CD4-positive, alpha-beta T cell treated with Interleukin-17A for 4 hours (primary cell): Measurements from ENCODE around the gene CTAG1A.
"Not testable (repeated sequence)": the region's sequence is repeated elsewhere in the genome, so short reads cannot be mapped to it uniquely, and the experiment has no call there.

ENCODE experiments used
- DNase-seq: peaks from one replicate; pipeline ENCODE4 v3.0.0-alpha.2; 2020; ENCODE audit warnings: mixed read lengths

The CTAG1A gene

DNA sequence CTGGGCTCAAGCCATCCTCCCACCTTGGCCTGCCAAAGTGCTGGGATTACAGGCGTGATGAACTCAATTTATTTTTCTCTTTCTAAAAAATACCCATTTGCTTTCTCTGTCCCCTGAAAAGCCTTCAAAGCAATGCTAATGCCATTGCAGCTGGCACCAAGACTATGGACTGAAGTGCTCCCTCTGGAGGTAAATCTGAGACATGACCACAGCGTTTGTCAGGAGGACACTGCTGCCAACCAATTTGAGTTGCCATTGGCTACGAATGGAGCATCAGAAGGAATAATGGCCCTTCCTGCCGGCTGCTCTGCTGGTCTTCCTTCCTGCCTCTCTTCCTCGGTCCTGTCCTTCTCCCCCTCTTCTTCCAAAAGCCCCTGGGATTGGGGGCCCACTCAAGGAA, 9.9 kb upstream of the CTAG1A start:
- DNase-seq: not testable (repeated sequence)

DNA sequence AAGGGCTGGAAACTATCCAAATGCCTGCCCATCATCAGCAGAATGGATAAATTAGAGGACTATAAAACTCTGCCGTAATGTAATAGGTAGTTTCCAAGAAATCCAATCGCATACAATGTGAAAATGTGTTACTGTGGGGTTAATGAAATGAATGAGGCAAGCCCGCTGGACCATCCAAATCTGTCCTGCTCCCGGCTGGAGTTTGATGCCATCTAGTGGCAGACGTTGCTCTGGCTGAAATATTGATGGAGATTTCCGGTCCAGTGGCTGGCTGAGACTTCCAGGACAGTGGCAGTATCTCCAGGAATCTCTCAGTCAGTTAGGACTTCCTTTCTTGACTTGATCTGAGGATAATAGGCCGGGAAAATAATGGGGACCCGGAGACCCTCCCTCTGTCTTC, 1.9 kb upstream of the CTAG1A start:
- not testable (repeated sequence) for DNase-seq

DNA sequence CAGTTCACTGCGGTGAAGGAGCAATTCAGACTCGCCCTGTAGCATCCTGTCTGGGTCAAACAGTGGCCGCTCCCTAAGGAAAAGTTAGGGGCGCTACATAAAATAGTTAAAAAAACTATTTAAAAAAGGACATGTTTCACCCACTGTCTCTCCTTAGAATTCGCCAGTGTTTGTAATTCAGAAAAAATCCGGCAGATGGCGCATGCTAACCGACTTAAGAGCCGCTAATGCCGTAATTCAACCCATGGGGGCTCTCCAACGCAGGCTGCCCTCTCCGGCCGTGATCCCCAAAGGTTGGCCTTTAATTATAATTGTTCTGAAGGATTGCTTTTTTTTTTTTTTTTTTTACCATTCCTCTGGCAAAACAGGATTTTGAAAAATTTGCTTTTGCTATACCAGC, 5.5 kb downstream of the CTAG1A start:
- not testable (repeated sequence) for DNase-seq

DNA sequence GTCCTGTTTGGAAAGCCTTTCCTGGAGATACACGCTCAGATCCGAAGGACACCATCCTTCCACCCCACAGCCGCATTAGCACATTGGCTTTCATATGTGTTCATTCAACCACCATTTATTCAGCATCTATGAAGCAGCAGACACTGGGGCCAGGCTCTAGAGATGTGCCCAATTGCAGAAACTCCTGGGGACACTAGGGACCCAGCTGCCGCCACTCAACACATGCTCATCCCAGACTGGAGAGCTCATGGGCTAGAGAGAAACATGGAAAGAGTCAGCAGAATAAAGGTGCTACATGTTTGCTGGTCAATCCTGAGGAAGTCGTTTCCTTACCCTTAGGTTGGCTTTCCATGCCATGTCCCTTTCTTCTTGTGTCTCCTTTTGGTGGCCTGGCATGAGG, 7.6 kb downstream of the CTAG1A start:
- DNase-seq: no peak

DNA sequence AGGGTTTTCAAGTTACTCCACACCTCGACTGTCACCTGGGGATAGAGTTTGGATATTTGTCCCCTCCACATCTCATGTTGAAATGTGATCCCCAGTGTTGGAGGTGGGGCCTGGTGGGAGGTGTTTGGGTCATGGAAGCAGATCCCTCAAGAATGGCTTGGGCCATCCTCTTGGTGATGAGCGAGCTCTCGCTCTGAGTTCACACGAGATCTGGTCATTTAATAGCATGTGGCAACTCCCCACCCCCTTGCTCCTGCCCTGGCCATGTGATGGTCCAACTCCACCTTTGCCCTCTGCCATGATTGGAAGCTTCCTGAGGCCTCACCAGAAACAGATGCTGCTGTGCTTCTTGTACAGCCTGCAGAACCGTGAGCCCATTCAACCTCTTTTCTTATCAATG, 8.3 kb downstream of the CTAG1A start:
- DNase-seq: no peak

DNA sequence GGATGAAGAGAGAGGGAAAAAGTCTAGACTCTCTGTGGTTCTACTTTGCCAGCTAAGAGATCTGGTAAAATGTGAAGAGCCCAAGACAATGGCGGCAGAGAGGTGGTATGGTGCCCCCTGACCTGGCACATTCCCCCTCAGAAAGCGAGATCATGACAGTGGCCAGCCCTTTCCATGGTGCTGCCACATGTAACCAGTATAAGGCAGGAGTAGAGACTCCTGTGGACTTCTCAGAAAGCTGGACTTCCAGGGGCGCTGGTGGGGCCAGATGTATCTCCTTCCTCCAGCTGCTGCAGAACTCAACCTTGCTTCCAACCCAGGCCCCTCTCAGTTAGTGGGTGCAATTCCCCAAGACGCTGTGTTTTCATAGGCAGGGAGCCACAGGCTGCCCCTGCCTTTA, 9.6 kb downstream of the CTAG1A start:
- DNase-seq: no peak

DNA sequence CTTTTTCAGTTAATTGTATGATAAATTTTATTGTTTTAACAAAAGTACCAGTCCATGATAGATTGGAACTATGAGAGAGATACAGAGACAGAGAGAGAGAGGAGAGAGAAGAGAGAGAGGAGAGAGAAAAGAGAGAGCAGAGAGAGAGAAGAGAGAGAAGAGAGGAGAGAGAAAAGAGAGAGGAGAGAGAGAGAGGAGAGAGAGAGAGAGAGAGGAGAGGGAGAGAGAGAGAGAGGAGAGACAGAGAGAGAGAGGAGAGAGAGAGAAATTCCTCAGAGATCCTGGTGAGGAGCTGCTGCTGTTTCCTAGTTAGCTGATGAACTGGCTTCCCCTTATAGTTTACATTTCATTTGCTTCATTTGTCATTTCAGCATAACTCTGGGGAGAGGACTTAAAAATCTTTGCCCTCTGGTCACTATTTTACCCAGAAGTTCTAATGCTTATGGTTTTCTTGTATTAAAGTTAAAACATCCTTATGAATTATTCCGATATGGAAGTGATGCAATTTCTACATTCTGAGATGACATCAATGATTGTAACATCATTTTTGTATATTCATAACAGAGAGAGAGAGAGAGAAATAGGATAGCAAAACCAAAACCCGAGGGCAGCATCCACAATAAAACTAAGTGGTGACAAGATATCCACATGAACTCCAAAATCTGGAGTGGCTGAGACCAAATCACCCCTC, 10.8 kb downstream of the CTAG1A start:
- DNase-seq: no peak

DNA sequence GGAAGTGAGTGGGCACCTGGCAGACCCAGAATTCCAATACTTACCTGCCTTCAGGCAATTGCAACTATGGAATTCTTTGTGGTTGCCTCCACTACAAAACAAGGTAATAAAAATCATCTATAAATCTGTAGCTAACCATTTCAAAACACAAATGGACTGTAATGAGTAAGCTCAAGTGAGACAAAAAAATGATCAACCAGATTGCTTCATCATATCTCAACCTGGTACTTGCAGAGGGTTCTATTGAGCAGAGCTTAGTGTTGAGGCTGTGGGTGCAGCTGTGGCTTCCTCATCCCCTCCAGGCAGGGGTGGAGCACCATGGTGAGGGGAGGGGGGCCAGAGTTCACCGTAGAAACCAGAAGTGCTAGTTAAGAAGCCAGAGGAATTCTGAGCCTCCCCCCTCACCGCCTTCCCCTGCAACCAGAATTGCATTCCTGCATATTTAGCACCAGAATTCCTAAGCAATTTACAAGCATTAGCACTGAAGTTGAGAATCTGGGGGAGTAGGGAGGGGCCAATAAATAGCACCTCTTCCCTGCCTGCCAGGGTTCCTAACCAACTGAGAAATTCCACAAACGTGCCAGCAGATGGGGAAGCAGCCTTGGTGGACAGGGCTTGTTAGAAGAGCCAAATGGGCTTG, 11.5 kb downstream of the CTAG1A start:
- no peak for DNase-seq

DNA sequence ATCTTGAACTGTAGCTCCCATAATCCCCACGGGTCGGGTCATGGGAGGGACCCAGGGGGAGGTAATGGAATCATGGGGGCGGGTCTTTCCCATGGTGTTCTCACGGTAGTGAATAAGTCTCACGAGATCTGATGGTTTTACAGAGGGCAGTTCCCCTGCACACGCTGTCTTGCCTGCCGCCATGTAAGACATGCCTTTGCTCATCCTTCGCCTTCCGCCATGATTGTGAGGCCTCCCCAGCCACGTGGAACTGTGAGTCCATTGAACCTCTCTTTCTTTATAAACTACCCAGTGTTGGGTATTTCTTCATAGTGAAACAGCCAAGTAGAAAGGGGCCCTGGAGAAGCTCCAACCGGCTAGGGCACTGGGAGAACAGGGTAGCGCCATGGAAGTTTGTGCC, 12.3 kb downstream of the CTAG1A start:
- no peak for DNase-seq

DNA sequence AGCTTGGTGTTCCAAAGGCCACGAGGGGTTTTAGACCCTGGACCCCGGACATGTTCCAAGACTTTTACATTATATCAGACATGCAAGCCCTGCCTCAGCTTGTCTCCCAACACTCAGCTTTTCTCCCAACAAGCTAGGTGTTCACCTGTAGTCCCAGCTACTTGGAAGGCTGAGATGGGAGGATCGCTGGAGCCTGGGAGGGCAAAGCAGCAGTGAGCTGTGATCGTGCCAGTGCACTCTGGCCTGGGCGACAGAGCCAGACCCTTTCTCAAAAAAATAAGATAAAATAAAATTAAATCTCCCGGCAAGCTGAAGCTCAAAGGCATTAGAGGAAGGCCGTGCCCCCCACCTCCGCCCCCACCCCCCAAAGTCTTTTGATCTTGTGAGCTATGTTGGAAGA, 13.7 kb downstream of the CTAG1A start:
- no peak for DNase-seq

DNA sequence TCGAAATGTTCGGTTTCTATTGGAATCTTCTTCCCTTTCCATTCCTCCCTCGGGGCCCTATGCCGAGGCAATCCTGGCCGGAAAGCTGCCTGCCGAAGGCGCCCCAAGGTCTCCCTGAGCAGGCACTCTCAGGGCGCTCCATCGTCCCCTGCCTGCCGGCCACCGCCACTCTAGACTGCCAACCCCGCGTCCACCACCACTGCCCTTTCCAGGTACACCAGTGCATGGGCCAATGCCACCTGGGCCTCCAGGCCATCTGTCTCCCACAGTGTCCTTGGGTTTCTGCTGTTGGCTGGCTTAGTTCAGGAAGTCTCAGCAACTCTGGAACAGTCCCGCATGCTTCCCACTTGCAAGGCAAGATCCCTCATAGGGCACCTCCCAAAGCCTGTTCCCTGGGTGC, 14.6 kb downstream of the CTAG1A start:
- DNase-seq: no peak

DNA sequence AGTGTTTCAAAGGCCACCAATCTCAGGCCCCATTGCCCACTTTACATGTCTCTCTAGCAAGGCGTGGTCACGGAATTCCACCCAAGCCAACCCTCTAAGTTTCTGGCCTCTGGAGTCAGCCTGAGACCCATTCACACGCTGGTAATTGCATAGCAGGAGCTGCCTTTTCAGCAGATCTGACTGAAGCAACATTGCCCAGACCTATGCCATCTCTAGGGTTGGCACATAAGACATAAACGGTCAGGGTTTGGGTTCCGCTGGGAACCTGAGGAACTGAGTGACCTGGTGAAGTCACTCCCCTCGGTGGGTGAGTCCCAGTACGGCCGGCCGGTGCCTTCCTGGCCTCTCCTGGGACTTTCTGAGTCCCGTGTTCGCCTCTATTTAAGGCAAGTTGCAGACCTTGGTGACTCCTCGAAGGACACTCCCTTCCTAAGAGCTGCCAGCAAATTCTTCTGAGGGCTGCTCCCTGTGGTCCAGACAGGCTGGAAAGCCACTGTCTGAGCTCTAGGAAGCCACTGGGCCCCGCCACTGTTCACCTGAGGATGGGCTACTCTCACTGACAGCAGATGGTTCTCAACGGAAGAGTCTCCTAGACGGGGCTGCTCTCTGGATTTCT, 15.9 kb downstream of the CTAG1A start:
- DNase-seq: no peak

DNA sequence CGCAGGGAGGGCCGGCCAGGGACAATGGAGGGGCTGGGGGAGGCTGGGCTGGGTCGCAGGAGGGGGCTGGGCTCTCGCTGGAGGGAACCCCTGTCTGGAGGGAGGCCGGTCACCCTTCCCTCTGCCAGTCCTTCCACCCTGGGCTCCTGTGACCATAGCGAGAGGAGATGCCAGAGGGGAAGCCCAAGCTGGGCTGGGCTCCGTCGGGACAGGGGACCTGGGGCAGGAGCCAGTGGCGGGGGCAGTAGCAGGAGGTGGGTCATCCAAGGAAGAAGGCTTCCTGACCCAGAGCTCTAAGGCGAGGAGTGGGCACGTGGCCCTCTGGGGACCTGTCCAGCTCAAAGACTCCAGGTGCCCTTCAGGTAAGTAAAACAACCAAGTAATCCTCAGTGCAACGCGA, 17.3 kb downstream of the CTAG1A start:
- no peak for DNase-seq

DNA sequence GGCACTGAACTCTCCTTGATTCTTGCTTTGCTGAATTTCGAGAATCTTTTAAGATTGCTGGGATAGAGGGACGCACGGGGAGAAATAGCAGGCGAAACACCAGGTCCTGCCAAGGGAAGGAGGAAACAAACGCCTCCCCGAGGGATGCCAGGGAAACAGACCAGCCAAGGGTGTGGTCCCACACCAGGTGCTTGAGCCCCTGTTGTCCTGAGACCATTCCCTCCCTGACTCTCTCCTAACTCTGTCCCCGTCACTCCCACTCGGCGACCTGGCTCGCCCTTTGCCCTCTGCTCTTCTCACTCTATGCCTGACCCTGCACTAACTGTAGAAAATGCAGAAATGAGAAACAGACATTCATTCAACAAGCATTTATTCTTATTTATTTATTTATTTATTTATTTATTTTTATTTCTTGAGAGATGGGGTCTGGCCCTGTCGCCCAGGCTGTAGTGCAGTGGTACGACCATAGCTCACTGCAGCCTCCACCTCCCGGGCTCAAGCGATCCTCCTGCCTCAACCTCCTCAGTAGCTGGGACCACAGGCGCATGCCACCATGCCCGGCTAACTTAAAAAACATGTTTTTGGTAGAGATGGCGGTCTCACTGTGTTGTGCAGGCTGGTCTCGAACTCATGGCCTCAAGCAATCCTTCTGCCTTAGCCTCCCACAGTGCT, 18.0 kb downstream of the CTAG1A start:
- no peak for DNase-seq

DNA sequence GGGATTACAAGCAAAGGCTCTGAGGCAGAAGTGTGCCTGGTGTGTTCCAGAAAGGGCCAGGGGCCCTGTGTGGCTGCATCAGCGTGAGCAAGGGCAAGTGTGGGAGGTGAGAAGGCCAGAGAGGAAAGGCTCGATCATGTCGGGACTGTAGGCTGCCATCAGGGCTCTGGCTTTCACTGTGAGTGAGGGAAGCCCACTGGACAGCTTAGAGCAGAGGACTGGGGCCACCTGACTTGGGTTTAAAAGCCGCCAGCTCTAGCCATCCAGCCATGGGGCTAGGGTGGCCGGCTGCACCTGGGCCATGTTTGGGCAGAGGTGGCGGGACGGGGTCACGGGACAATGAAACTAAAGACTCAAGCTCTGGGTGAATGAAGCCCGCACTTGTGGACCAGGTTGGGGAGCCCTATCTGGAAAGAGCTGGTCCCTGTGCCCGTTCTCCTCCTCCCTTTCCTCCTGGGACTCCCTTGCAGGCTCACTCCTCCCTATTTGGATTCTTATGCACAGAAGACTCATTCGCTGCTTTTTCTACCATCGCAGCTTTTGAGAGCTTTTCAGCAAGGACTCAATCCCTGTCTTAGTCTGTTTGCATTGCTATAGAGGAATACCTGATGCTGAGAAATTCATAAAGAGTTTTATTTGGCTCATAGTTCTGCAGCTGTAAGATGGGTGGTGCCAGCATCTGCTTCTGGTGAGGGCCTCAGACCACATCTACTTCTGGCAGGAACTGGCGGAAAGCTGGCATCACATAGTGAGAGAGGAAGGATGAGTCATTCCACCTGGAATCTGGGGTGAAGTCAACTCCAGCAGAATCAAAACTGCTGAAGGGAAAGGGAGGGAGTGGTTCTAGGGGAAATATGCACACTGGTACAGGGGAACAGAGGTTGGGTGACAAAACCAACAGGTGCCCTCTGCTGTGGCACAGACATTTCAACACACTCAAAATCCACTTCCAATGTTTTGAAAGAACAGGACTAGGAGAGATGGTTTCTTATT, 18.8 kb downstream of the CTAG1A start:
- DNase-seq: no peak

DNA sequence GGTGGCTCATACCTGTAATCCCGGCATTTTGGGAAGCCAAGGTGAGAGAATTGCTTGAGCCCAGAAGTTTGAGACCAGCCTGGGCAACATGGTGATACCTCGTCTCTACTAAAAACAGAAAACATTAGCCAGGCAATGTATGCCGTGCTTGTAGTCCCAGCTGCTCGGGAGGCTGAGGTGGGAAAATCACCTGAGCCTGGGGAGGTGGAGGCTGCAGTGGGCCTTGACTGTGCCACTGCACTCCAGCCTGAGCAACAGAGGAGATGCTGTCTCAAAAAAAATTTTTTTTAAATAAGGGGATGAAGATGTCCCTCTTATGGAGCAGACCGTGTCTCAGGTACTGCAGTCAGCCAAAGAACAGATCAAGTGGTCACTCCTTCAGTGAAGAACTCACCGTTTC, 20.6 kb downstream of the CTAG1A start:
- DNase-seq: no peak

DNA sequence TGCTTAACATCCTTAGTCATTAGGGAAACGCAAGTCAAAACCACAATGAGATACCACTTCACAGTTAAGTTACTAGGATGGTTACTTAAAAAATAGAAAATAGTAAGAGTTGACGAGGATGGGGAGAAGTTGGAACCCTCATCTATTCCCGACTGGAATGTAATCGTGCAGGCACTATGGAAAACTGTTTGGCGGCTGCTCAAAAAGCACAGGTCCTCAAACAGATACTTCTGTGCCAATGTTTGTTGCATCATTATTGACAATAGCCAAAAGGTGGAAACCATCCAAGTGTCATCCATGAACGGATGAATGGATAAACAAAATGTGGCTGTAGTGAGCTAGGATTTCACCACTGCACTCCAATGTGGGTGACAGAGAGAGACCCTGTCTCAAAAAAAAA, 22.4 kb downstream of the CTAG1A start:
- no peak for DNase-seq

DNA sequence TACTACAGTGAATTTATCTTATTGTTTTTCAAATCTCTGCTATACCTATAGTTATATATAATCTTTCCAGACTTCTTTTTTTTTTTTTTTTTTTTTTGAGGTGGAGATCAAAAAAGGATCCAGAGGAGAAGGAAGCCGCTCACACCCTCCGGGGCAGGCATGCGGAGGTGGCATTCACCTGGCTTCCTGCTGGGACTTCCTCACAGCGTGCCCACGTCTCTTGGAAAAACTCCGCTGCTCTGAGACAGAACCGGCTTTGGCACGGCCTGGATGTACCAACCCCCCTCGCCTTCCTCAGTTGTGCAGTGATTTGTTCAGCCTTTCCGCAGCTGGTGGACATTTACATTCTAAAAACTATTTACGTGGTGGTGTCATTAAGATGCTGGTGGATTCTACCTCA, 23.0 kb downstream of the CTAG1A start:
- not testable (repeated sequence) for DNase-seq

DNA sequence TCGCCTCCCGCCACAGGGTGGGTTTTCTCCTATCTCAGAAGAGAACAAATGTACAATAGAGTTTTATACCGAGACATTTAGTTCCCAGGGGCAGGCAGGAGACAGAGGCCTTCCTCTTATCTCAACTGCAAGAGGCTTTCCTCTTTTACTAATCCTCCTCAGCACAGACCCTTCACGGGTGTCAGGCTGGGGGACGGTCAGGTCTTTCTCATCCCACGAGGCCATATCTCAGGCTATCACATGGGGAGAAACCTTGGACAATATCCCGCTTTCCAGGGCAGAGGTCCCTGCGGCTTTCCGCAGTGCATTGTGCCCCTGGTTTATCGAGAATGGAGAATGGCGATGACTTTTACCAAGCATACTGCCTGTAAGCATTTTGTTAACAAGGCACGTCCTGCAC, 23.9 kb downstream of the CTAG1A start:
- DNase-seq: not testable (repeated sequence)

DNA sequence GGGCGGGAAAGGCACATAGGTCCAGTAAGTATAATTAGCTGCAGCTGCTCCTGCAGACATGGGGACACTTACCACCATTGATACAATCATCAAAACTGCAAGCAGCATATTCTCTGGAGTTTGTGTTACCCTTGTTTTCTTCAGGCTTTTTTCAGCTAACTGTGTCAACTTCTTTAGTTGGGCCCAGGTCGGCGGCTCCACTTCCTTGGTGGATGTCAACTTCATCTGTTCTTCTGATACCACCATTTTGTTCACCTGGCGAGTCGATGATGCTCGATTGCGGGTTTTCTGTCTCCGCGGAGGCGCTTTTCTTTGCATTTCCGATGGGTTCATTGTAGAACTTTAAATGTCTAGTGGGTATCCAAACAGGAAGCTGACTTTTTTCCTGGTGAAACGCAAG, 26.2 kb downstream of the CTAG1A start:
- DNase-seq: not testable (repeated sequence)

DNA sequence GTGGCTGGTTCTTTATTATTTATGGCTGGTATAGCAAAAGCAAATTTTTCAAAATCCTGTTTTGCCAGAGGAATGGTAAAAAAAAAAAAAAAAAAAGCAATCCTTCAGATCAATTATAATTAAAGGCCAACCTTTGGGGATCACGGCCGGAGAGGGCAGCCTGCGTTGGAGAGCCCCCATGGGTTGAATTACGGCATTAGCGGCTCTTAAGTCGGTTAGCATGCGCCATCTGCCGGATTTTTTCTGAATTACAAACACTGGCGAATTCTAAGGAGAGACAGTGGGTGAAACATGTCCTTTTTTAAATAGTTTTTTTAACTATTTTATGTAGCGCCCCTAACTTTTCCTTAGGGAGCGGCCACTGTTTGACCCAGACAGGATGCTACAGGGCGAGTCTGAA, 28.7 kb downstream of the CTAG1A start:
- DNase-seq: not testable (repeated sequence)

DNA sequence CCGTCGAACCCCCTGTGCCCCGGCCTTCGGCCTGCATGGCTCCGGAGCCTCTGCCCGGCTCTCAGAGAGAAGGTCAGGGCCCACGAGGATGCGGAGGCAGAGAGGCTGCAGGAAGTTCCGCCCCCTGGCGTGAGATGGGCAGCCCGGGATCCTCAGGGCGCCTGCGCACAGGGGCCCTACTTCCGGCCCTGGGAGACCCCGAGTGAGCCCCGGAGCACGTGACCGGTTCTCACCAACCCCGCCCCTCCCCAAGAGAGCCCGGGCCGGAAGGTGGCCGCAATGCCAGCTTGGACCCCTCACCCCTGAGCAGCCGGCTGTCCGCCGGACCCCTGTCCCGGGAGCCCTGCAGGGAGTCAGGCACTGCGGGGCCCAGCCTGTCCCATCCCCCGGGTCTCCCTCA, 34.2 kb downstream of the CTAG1A start, which contains the start of gene CTAG1B:
CTAG1B (minus strand) TSS at position 101 of the 400 bp plus-strand sequence; CDS start at position 37, 64 bp downstream.
- not testable (repeated sequence) for DNase-seq
